GM23338 (cell line): Measurements from ENCODE around the gene SLC12A7. TPM values are rescaled to one million over a fixed set of nuclear protein-coding genes. Genes with fewer than 3 reads are reported as not detected.

Experiments
- ATAC-seq: fragments of 200-7000 bp; cut with Tn5 transposase; 3 replicates; pipeline ENCODE4 v1.9.1; 2020
- DNase-seq: peaks from one replicate; pipeline ENCODE4 v3.0.0-alpha.2; 2015; ENCODE audit warnings: low spot score
- H2AFZ ChIP-seq: fragments of 200-600 bp; sonication (generic); 2 replicates; pipeline ENCODE4 v1.8.0; 2016; ENCODE audit warnings: antibody characterized with exemption, mild to moderate bottlenecking, moderate library complexity
- H3F3A ChIP-seq: fragments of 200-600 bp; sonication (generic); replicated peaks from 2 replicates; pipeline ENCODE4 v1.8.0; 2017; ENCODE audit warnings: antibody characterized with exemption, mixed run types, low read depth
- H3K27ac ChIP-seq: fragments of 200-600 bp; sonication (generic); 2 replicates; pipeline ENCODE4 v1.6.1; 2016; ENCODE audit warnings: low read depth
- H3K27me3 ChIP-seq: fragments of 200-600 bp; sonication (generic); 2 replicates; pipeline ENCODE4 v1.8.0; 2016; ENCODE audit warnings: mild to moderate bottlenecking, mixed run types, moderate library complexity; ENCODE audit not compliant: insufficient read depth
- H3K36me3 ChIP-seq: fragments of 200-600 bp; sonication (generic); 2 replicates; pipeline ENCODE4 v1.8.0; 2016; ENCODE audit warnings: mild to moderate bottlenecking; ENCODE audit not compliant: insufficient read depth
- H3K4me1 ChIP-seq: fragments of 200-600 bp; sonication (generic); 2 replicates; pipeline ENCODE4 v1.8.0; 2016; ENCODE audit warnings: mild to moderate bottlenecking, moderate library complexity; ENCODE audit not compliant: insufficient read depth
- H3K4me2 ChIP-seq: fragments of 200-600 bp; sonication (generic); 2 replicates; pipeline ENCODE4 v1.7.1; 2017; ENCODE audit warnings: mixed run types
- H3K4me3 ChIP-seq: fragments of 200-600 bp; sonication (generic); 2 replicates; pipeline ENCODE4 v1.6.1; 2016; ENCODE audit warnings: mixed run types
- H3K79me2 ChIP-seq: fragments of 200-600 bp; sonication (generic); replicated peaks from 2 replicates; pipeline ENCODE4 v1.8.0; 2017; ENCODE audit warnings: mild to moderate bottlenecking; ENCODE audit not compliant: insufficient read depth
- H3K9me2 ChIP-seq: fragments of 200-600 bp; sonication (generic); 2 replicates; pipeline ENCODE4 v1.8.0; 2017; ENCODE audit not compliant: insufficient read depth
- H4K20me1 ChIP-seq: fragments of 200-600 bp; sonication (generic); replicated peaks from 2 replicates; pipeline ENCODE4 v1.8.0; 2017; ENCODE audit warnings: mild to moderate bottlenecking; ENCODE audit not compliant: insufficient read depth
- H3K27ac Mint-ChIP-seq: 2 replicates; pipeline ENCODE4 v1.8.0; 2020; ENCODE audit warnings: inconsistent platforms, mild to moderate bottlenecking, moderate library complexity, mixed read lengths
- H3K27me3 Mint-ChIP-seq: 3 replicates; pipeline ENCODE4 v1.8.0; 2022; ENCODE audit warnings: low read depth, mild to moderate bottlenecking, moderate library complexity, mixed read lengths, inconsistent platforms; ENCODE audit not compliant: insufficient read depth, poor library complexity
- H3K36me3 Mint-ChIP-seq: 3 replicates; pipeline ENCODE4 v1.8.0; 2021; ENCODE audit warnings: low read depth, mild to moderate bottlenecking, inconsistent platforms, moderate library complexity, mixed read lengths
- H3K4me1 Mint-ChIP-seq: 3 replicates; pipeline ENCODE4 v1.8.0; 2020; ENCODE audit warnings: mild to moderate bottlenecking, inconsistent platforms, mixed read lengths
- H3K4me3 Mint-ChIP-seq: 3 replicates; pipeline ENCODE4 v1.8.0; 2021; ENCODE audit warnings: moderate library complexity, mild to moderate bottlenecking, inconsistent platforms, mixed read lengths
- H3K9me3 Mint-ChIP-seq: 3 replicates; pipeline ENCODE4 v1.8.0; 2020; ENCODE audit warnings: moderate library complexity, mild to moderate bottlenecking, inconsistent platforms, mixed read lengths
- CREB1 ChIP-seq: fragments of 250-450 bp; sonication (Bioruptor Pico); IDR thresholded peaks from 2 replicates; pipeline ENCODE4 v1.5.0; 2020; ENCODE audit warnings: low read depth, mild to moderate bottlenecking, moderate library complexity
- JUNB ChIP-seq: IDR thresholded peaks from one replicate; pipeline ENCODE4 v1.6.1; 2016; ENCODE audit warnings: antibody characterized with exemption; ENCODE audit not compliant: unreplicated experiment
- NANOG ChIP-seq: IDR thresholded peaks from 2 replicates; pipeline ENCODE4 v1.6.1; 2016; ENCODE audit warnings: antibody characterized with exemption, borderline replicate concordance
- POLR2AphosphoS5 ChIP-seq: IDR thresholded peaks from 2 replicates; pipeline ENCODE4 v1.6.1; 2016; ENCODE audit warnings: antibody characterized with exemption, low read depth
- polyA plus RNA-seq: library from polyadenylated mRNA; unstranded; fragments of >200 nt; fragmentation: Nextera tagmentation; extraction: Ambion mirVana; gene quantifications from 2 replicates; pipeline ENCODE4 v1.2.1, GENCODE V29; 2016
- total RNA-seq: library from RNA; depleted of rRNA; stranded (reverse); fragments of >200 nt; shearing (Covaris generic); gene quantifications from 2 replicates; pipeline ENCODE4 v1.2.3, GENCODE V29; 2014
- TF ChIP-seq, protein P1 (sequence below): fragments of 250-450 bp; sonication (Bioruptor Pico); IDR thresholded peaks from 2 replicates; pipeline ENCODE4 v1.5.0; 2020; ENCODE audit warnings: mild to moderate bottlenecking, moderate library complexity
- TF ChIP-seq, protein P2 (sequence below), 2 experiments: fragments of 200-600 bp in 1 of 2; sonication (generic) in 1 of 2; conservative IDR thresholded peaks; 2 replicates each; pipeline versions ENCODE4 v1.5.1 to v1.6.1; 2016 to 2017; ENCODE audit warnings: antibody characterized with exemption in 2 of 2, low read depth in 2 of 2, mild to moderate bottlenecking in 2 of 2, moderate library complexity in 1 of 2

SLC12A7 gene
- total and polyA plus RNA-seq, 2 experiments from 2014 or later, result 7.4 to 32.2 TPM

- no peaks in the 10 kb centered on the region for H3K4me1 ChIP-seq
- no peaks in the 10 kb centered on the region for H3F3A ChIP-seq
- peaks cover under 1% of the 10 kb centered on the region for H3K27me3 Mint-ChIP-seq
- no peak for TF ChIP-seq JUNB
- TF ChIP-seq, protein P1, sequence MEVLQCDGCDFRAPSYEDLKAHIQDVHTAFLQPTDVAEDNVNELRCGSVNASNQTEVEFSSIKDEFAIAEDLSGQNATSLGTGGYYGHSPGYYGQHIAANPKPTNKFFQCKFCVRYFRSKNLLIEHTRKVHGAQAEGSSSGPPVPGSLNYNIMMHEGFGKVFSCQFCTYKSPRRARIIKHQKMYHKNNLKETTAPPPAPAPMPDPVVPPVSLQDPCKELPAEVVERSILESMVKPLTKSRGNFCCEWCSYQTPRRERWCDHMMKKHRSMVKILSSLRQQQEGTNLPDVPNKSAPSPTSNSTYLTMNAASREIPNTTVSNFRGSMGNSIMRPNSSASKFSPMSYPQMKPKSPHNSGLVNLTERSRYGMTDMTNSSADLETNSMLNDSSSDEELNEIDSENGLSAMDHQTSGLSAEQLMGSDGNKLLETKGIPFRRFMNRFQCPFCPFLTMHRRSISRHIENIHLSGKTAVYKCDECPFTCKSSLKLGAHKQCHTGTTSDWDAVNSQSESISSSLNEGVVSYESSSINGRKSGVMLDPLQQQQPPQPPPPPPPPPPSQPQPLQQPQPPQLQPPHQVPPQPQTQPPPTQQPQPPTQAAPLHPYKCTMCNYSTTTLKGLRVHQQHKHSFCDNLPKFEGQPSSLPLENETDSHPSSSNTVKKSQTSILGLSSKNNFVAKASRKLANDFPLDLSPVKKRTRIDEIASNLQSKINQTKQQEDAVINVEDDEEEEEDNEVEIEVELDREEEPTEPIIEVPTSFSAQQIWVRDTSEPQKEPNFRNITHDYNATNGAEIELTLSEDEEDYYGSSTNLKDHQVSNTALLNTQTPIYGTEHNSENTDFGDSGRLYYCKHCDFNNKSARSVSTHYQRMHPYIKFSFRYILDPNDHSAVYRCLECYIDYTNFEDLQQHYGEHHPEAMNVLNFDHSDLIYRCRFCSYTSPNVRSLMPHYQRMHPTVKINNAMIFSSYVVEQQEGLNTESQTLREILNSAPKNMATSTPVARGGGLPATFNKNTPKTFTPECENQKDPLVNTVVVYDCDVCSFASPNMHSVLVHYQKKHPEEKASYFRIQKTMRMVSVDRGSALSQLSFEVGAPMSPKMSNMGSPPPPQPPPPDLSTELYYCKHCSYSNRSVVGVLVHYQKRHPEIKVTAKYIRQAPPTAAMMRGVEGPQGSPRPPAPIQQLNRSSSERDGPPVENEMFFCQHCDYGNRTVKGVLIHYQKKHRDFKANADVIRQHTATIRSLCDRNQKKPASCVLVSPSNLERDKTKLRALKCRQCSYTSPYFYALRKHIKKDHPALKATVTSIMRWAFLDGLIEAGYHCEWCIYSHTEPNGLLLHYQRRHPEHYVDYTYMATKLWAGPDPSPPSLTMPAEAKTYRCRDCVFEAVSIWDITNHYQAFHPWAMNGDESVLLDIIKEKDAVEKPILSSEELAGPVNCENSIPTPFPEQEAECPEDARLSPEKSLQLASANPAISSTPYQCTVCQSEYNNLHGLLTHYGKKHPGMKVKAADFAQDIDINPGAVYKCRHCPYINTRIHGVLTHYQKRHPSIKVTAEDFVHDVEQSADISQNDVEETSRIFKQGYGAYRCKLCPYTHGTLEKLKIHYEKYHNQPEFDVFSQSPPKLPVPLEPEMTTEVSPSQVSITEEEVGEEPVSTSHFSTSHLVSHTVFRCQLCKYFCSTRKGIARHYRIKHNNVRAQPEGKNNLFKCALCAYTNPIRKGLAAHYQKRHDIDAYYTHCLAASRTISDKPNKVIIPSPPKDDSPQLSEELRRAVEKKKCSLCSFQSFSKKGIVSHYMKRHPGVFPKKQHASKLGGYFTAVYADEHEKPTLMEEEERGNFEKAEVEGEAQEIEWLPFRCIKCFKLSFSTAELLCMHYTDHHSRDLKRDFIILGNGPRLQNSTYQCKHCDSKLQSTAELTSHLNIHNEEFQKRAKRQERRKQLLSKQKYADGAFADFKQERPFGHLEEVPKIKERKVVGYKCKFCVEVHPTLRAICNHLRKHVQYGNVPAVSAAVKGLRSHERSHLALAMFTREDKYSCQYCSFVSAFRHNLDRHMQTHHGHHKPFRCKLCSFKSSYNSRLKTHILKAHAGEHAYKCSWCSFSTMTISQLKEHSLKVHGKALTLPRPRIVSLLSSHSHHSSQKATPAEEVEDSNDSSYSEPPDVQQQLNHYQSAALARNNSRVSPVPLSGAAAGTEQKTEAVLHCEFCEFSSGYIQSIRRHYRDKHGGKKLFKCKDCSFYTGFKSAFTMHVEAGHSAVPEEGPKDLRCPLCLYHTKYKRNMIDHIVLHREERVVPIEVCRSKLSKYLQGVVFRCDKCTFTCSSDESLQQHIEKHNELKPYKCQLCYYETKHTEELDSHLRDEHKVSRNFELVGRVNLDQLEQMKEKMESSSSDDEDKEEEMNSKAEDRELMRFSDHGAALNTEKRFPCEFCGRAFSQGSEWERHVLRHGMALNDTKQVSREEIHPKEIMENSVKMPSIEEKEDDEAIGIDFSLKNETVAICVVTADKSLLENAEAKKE, result no peak
- TF ChIP-seq, protein P2, sequence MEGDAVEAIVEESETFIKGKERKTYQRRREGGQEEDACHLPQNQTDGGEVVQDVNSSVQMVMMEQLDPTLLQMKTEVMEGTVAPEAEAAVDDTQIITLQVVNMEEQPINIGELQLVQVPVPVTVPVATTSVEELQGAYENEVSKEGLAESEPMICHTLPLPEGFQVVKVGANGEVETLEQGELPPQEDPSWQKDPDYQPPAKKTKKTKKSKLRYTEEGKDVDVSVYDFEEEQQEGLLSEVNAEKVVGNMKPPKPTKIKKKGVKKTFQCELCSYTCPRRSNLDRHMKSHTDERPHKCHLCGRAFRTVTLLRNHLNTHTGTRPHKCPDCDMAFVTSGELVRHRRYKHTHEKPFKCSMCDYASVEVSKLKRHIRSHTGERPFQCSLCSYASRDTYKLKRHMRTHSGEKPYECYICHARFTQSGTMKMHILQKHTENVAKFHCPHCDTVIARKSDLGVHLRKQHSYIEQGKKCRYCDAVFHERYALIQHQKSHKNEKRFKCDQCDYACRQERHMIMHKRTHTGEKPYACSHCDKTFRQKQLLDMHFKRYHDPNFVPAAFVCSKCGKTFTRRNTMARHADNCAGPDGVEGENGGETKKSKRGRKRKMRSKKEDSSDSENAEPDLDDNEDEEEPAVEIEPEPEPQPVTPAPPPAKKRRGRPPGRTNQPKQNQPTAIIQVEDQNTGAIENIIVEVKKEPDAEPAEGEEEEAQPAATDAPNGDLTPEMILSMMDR (conservative IDR thresholded peaks at IDR 0.05; ENCODE audit: low read depth in 2 of 2), result no peak
- no peak for TF ChIP-seq CREB1 (CRISPR knock-in tag)
- TF ChIP-seq POLR2AphosphoS5, result no peak
- no peak for TF ChIP-seq NANOG
- H3K9me2 ChIP-seq, result no peaks in the 10 kb centered on the region
- no peaks in the 10 kb centered on the region for H3K36me3 ChIP-seq
- H3K9me3 Mint-ChIP-seq, result no peaks in the 10 kb centered on the region
- ATAC-seq (no peak), DNase-seq (no peak)
- no peak overlapping the region; the same call in 1 of the 2 replicates for H3K27ac Mint-ChIP-seq
- no peak overlapping the region for H3K4me2 ChIP-seq
- H4K20me1 ChIP-seq, result no peaks in the 10 kb centered on the region
- H3K4me3 ChIP-seq, result no peak overlapping the region
- no peaks in the 10 kb centered on the region for H3K27me3 ChIP-seq
- H3K4me1 Mint-ChIP-seq, result no peaks in the 10 kb centered on the region; the same call in 2 of the 3 replicates
- H3K79me2 ChIP-seq, result no peaks in the 10 kb centered on the region
- no peak overlapping the region for H3K27ac ChIP-seq
- no peak overlapping the region for H2AFZ ChIP-seq
- H3K36me3 Mint-ChIP-seq, result peaks cover 22% of the 10 kb centered on the region
- no peak overlapping the region for H3K4me3 Mint-ChIP-seq
Observed at GRCh38 chr5:1081519-1081918, 30.3 kb downstream of the SLC12A7 start.
